Upper lobe of right lung (tissue), 1 donor: ENCODE data around the gene PRKAA2. TPM values are rescaled to one million over a fixed set of nuclear protein-coding genes. Genes with fewer than 3 reads are reported as not detected.

Source experiments
- ATAC-seq: fragments of 200-7000 bp; cut with Tn5 transposase; one replicate; pipeline ENCODE4 v1.9.1; 2020; ENCODE audit warnings: mild to moderate bottlenecking, moderate library complexity
- DNase-seq: peaks from one replicate; pipeline ENCODE4 v3.0.0-alpha.2; 2020
- H3K27ac ChIP-seq: fragments of 200-600 bp; one replicate; pipeline ENCODE4 v1.8.0; 2022
- H3K27me3 ChIP-seq: fragments of 200-600 bp; one replicate; pipeline ENCODE4 v1.8.0; 2022; ENCODE audit warnings: mild to moderate bottlenecking
- H3K36me3 ChIP-seq: fragments of 200-600 bp; one replicate; pipeline ENCODE4 v1.8.0; 2022
- H3K4me1 ChIP-seq: fragments of 200-600 bp; one replicate; pipeline ENCODE4 v1.8.0; 2022
- H3K4me3 ChIP-seq: fragments of 200-600 bp; one replicate; pipeline ENCODE4 v1.8.0; 2022; ENCODE audit warnings: mild to moderate bottlenecking
- H3K9me3 ChIP-seq: fragments of 200-600 bp; one replicate; pipeline ENCODE4 v1.8.0; 2022
- intact Hi-C: fragments of 100-400 bp; cut with DNase I; formaldehyde crosslinking; loops from one replicate; pipeline ENCODE4 v1.11.0; 2022
- total RNA-seq: library from RNA; stranded (reverse); fragmentation: NEBNext Ultra II Directional; extraction: Animal tissue kit (Norgen Biotek cat#: 25700); gene quantifications from one replicate; pipeline ENCODE4 v1.2.1, GENCODE V29; 2021
- TF ChIP-seq, protein P1 (sequence below): fragments of 200-600 bp; IDR thresholded peaks from one replicate; pipeline ENCODE4 v1.8.0; 2022; ENCODE audit warnings: antibody characterized with exemption
- donor health status: DM: no; HTN: yes; CAD: no; lungs with severe emphysema.

PRKAA2 gene
- total RNA-seq, 1 donor from 2014 or later, result 3.8 TPM

DNA sequence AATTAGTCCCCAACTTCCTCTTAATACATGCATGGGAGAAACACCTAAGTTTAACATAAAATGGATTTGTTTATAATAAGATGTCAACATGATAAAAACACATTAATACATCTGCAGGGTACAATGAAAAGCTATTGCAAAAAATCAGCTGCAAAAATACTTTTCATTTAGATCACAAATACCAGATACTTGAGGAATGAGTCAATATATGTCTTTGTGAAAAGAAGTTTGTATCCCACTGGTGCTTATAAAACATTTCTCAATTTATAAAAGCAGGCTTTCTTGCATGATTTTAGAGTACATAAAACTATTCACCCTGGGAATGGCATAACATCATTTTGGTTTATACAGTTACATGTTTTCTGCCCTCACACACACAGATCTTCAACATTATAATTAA is 18.6 kb upstream of the PRKAA2 start:
- Histone ChIP-seq H3K27me3 (no peaks in the 10 kb centered on the region), H3K36me3 (no peaks in the 10 kb centered on the region), H3K27ac (no peak overlapping the region), H3K9me3 (no peaks in the 10 kb centered on the region), H3K4me1 (no peaks in the 10 kb centered on the region), H3K4me3 (no peak overlapping the region)
- DNase-seq (no peak), ATAC-seq (no peak)
- TF ChIP-seq, protein P1, sequence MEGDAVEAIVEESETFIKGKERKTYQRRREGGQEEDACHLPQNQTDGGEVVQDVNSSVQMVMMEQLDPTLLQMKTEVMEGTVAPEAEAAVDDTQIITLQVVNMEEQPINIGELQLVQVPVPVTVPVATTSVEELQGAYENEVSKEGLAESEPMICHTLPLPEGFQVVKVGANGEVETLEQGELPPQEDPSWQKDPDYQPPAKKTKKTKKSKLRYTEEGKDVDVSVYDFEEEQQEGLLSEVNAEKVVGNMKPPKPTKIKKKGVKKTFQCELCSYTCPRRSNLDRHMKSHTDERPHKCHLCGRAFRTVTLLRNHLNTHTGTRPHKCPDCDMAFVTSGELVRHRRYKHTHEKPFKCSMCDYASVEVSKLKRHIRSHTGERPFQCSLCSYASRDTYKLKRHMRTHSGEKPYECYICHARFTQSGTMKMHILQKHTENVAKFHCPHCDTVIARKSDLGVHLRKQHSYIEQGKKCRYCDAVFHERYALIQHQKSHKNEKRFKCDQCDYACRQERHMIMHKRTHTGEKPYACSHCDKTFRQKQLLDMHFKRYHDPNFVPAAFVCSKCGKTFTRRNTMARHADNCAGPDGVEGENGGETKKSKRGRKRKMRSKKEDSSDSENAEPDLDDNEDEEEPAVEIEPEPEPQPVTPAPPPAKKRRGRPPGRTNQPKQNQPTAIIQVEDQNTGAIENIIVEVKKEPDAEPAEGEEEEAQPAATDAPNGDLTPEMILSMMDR, result no peak
- intact Hi-C loops, result no loop called here

DNA sequence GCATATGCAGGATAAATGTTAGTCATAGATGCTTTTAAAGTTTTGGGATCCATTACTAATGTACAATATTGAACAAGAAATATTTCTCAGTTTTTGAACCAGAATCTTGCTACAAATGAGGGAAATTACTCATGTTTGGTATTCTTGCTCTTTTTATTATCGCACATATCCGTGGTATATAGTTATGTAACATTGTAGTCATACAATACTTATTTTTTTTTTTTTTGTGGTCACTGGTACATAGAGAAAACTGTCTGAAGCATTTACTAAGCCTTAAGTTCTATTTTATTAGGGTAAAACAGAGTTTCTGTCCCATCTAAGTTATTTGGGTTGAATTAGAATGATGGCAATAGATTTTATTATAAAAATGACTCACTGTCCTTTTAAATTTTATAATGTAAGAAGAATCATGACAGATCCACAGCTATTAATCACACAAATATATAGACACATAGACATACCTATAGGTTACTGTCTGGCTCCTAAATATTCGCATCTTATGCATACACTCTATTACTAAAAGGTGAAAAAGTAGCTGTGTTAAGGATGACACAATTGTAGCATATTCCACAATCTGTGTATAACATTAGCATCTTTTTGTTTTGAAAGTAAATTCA is 18.0 kb upstream of the PRKAA2 start:
- H3K27ac ChIP-seq, result no peak overlapping the region
- ATAC-seq (no peak), DNase-seq (no peak)
- H3K4me3 ChIP-seq, result no peak overlapping the region
- TF ChIP-seq, protein P1, result no peak
- intact Hi-C loops, result no loop called here
- H3K27me3 ChIP-seq, result no peaks in the 10 kb centered on the region
- no peaks in the 10 kb centered on the region for H3K4me1 ChIP-seq
- H3K36me3 ChIP-seq, result no peaks in the 10 kb centered on the region
- H3K9me3 ChIP-seq, result no peaks in the 10 kb centered on the region

DNA sequence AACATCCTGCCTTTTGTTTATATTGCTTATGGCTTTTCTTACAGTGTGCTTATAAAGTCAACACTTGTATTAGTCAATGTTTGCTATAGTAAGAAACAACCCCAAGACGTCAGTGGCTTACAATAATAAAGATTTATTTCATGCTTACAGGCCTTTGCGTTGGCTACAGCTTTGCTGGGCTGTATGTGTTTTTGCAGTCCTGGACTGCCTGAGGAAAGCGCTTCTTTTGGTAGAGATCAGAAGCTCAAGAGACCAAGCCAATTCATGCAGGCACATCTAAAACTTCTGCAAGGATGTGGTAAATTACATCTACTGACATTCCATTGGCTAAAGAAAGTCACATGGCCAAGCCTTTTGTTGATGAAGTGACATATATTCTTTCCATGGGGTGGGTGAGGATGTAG is 17.5 kb upstream of the PRKAA2 start:
- Histone ChIP-seq H3K27me3 (no peaks in the 10 kb centered on the region), H3K36me3 (no peaks in the 10 kb centered on the region), H3K4me3 (no peak overlapping the region), H3K9me3 (no peaks in the 10 kb centered on the region), H3K4me1 (no peaks in the 10 kb centered on the region), H3K27ac (no peak overlapping the region)
- DNase-seq, result no peak
- ATAC-seq, result no peak
- intact Hi-C loops, result no loop called here
- TF ChIP-seq, protein P1, result no peak

DNA sequence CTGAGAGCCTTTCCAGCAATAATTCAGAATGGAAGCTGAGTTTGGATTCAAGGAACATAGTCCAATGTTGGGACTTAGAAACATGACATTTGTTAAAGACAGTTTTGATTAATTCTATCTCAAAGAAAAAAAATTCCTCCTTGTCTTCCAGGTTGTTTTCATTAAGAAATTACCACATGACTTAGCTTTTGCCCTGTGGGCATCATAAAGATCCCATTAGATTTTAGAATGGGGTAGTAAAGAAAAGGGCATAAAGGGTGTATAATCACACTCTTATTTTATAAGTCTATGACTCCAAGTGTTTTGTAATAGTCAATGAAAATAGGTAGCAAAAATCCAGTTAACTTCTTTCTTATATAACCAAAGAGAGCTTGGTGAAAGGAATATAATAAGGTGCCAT is 14.3 kb upstream of the PRKAA2 start:
- DNase-seq, result no peak
- intact Hi-C loops, result no loop called here
- no peaks in the 10 kb centered on the region for H3K4me1 ChIP-seq
- H3K4me3 ChIP-seq, result no peak overlapping the region
- no peak for ATAC-seq
- TF ChIP-seq, protein P1, result no peak
- H3K27me3 ChIP-seq, result no peaks in the 10 kb centered on the region
- no peaks in the 10 kb centered on the region for H3K36me3 ChIP-seq
- no peaks in the 10 kb centered on the region for H3K9me3 ChIP-seq
- H3K27ac ChIP-seq, result no peak overlapping the region

DNA sequence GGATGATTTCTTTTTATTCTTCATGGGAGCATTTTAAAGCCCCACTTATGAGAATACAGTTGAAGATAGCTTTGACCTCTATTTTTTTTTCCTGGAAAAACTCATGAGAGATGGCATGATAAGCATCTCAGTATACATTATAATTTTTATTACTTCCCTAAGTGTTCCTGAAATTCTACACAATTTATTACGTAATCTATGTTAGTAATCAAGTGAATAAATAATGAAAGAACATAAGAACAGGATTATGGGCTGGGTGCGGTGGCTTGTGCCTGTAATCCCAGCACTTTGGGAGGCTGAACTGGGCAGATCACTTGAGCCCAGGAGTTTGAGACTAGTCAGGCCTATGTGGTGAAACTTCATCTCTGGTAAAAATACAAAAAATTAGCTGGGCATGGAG is 13.2 kb upstream of the PRKAA2 start:
- intact Hi-C loops, result no loop called here

More for the DNA sequence above, 13.2 kb upstream of the PRKAA2 start:
- no peak for DNase-seq
- TF ChIP-seq, protein P1, result no peak
- Histone ChIP-seq H3K36me3 (no peaks in the 10 kb centered on the region), H3K9me3 (no peaks in the 10 kb centered on the region), H3K27me3 (no peaks in the 10 kb centered on the region), H3K4me1 (no peaks in the 10 kb centered on the region), H3K27ac (no peak overlapping the region), H3K4me3 (no peak overlapping the region)
- ATAC-seq, result no peak
